Left hindlimb (tissue), 1 donor: ENCODE measurements around the gene MAP2K6.
A peak's percentile ranks its signal among the peaks of the same experiment; 100 is the strongest.

ENCODE experiments used
- DNase-seq: peaks from one replicate; pipeline ENCODE4 v3.0.0-alpha.2; 2018

Gene MAP2K6

DNA sequence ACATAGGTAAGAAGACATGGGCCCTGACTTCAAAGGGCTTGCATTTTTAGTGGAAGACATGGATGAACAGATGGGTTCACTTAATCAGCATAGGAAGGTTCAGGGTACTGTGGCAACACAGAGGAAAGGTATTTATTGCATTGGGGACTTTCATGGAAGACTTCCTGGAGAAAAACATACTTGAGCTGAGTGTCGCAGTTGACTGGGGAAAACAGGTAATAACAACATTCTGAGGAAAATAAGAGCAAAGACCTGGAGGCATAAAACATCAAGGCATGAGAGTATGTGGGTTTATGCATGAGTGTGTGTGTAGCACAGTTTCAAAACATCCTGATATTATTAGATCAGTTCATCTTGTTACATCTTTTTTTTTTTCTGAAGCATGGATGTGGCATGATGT lies 82.7 kb downstream of the MAP2K6 start:
- DNase-seq = no peak

- no peak for DNase-seq
Measured at GRCh38 chr17:69499318-69499717, 84.8 kb downstream of the MAP2K6 start.

DNA sequence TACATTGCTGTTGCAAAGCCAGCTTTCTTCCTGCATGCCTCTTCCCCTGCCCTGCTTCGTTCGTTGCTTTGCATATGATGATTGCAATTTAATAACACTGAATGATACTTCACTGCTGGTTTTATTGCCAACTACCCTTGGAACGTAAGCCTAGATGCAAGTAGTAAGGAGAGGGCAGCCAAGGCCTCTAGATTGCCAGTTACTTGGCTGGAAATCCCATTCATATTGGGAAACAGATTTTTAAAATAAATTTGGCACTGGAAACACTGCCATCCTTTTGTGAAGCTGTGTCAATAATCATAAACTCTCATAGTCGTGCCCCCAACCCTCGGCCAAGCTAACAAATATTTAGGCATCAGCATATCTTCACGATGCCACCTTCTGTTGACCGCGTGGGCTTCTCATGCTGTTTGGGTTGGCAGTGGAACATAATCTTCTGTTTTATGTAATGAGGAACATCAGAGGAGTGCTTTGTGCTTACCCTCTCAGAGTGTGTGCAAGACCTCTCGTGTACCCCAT lies 86.5 kb downstream of the MAP2K6 start:
- peak; percentile 56 for DNase-seq

DNA sequence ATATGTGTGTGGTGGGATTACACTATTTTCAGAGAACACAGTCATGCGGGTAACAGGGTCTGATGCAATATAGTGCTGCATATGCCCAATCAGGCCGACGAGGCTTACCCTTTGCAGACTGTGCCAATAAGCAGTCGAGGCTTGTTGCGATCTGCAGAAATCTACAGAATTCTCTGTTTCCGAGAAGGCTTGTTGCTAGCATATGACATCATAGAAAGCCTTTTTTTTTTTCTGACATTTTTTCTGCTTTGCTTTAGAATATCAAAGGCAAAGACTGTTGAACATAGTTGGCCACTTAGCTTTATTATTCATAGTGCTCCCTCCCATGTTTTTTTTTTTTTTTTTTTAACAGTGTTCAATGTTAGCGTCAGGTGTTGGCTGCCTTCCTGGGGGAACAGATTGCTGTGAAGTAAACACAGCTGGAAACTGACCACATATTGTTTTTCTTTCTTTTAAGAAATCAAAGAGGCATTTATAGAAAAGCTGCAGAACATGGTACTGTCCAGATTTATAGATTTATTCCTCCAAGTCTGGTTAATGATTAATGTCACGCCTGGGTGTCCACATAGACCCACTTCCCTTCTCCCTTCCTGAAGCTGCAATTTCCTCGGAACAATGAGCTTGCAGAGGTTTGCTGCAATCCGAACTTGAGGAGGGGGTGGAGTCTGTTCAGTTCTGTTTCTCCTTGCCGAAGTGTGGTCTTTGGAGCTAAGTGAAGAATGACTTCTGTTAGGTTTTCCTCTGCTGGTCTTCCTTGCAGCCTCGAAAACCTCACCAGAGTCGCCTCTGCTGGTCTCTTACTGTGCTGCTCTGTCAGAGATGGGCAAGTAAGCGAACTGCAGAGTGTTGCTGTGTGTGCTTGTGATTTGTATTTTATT lies 87.3 kb downstream of the MAP2K6 start:
- DNase-seq = peak; percentile 59

DNA sequence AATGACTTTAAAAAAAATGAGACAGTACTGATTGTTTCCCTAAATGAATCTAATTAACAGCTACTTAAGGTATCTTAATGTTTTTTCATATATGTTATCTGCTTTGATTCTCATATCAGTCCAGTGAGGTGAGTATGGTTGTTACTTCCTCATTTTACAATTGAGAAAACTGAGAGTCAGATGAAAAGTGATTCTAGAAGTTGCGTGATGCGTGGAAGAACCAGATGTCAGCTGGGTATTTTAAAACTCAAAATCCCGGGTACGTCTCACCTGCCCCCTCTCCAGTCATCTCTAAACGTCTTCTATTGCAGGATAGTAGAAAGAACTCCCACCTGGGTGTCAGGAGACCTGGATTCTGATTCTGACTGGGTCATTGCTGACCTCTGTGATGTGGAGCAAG lies 89.2 kb downstream of the MAP2K6 start:
- DNase-seq = no peak

DNA sequence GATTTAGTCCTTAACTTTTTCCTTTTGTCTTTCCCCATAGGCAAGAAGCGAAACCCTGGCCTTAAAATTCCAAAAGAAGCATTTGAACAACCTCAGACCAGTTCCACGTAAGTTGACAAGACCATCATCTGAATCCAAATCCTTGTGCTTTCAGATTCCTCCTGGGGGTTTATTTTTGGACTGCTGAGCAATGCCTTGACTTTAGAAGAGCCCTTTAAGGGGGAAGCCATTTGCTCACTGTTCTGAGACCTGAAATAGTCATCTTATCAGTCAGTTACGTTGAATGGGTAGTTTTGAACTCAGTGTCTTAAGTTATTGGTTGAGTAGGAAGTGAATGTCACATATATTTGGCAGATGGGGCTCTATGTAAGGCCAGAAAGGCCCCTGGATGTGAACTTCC lies 91.2 kb downstream of the MAP2K6 start:
- DNase-seq = no peak

DNA sequence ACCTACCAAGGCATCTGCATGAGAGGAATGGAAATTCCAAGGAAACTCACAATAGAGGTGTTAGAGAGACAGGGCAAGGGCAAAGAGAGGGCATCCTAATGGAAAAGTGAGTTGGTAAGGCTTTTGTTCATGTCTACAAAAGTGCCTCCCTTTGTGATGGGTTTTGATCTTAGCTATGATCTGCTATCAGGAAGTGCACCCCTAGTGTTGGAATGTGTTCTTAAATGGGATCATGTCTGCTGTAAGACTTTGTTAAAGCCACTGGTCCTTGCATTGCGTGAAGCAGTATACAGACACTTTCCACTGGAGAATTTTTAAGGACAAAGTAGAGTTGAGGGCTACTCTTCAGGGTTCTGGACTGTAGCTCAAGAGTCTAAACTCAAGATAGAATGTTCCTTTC lies 92.0 kb downstream of the MAP2K6 start:
- DNase-seq = no peak

DNA sequence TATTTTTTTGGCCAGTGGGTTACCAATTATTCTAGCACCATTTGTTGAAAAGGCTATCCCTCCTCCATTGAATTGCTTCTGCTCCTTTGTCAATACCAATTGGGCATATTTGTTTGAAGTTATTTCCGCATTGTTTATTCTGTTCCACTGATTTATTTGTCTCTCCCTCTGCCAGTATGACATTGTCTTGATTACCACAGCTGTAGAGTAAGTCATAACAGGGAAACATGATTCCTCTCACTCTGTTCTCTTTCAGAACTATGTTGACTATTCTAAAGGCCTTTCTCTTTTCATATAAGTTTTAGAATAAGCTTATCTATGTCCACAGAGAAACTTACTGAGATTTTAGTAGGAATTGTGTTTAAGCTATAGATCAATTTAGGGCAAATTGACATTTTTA lies 94.3 kb downstream of the MAP2K6 start:
- no peak for DNase-seq

- DNase-seq = no peak
Measured at GRCh38 chr17:69511250-69511649, 96.8 kb downstream of the MAP2K6 start.

DNA sequence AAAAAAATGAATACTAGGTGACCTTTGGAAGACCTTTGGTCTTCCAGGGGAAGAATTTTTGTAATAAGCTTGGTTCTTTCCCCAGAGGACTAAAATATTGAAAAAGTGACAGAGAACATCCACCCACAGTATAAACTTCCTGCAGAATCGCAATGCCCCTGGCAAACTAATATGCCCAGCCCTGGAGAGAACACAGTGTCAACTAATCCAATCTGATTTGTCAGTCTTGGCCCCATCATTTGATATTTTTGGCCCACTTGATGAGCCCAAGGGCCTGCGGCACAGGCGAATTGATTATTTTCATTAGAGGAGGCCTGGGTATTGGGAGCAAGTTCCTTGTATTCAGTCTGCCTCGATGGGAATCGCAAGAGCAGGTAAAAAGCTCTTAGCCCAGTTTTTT lies 98.4 kb downstream of the MAP2K6 start:
- no peak for DNase-seq

GRCh38 chr17:69516225-69516624 lies 101.7 kb downstream of the MAP2K6 start:
- DNase-seq = no peak

DNA sequence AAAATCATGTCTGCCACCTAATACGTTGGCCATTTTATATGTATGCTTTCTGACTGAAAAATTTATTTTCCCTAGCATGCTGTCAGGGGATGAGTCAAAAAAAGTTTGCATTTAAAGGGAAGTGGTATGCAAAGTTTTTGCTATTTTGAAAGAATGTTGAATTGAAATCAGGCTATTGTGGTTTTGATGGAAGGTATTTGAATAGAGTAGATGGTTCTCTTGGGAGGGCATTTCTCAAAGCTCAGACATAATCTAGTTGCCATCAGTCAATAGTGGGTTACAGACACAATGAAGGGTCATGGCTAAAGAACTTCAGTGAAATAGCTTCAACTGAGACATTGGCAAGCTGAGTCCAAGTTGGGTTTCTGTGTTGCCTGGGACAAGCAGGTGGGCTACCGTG lies 102.4 kb downstream of the MAP2K6 start:
- no peak for DNase-seq

- no peak for DNase-seq
Measured at GRCh38 chr17:69518951-69519350, 104.5 kb downstream of the MAP2K6 start.

DNA sequence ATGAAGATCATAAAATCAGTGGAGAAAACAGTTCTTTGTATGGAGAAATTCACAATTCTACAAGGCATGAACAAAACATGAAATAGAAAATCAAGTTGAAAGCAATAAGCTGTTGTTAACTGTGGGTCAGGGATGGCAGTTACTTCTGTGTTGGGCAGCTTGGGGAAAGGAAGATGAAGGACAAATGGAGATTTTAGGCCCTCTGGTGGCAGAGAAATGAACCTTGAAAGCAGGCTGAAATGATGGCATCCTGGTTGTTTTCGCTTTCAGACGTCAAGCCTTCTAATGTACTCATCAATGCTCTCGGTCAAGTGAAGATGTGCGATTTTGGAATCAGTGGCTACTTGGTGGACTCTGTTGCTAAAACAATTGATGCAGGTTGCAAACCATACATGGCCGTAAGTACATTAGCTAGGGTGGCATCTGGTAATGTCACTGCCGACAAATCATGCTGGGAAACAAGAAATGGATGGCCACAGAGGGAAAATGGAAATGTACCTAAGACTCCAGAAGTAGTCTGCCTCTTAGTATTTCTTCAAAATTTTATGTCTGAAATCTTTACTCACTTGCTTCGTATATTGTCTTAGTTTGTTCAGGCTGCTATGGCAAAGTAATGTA lies 108.9 kb downstream of the MAP2K6 start:
- no peak for DNase-seq

DNA sequence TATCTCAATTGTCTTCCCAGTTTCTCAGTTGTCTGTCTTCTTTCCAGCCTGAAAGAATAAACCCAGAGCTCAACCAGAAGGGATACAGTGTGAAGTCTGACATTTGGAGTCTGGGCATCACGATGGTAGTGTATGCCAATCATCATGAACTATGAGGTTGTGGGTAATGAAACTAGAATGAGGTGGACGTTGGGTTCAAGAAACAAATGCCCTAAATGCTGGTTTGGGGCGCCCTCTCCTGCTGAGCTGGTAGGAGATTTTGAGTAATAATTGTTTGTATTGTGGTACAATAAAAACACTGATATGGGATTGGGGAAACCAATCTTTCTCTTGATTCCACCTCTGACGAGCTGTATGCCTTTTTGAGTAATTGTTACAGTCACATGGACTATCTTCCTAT lies 110.4 kb downstream of the MAP2K6 start:
- no peak for DNase-seq

- peak; percentile 57 for DNase-seq
Measured at GRCh38 chr17:69525920-69526841, 111.7 kb downstream of the MAP2K6 start.

DNA sequence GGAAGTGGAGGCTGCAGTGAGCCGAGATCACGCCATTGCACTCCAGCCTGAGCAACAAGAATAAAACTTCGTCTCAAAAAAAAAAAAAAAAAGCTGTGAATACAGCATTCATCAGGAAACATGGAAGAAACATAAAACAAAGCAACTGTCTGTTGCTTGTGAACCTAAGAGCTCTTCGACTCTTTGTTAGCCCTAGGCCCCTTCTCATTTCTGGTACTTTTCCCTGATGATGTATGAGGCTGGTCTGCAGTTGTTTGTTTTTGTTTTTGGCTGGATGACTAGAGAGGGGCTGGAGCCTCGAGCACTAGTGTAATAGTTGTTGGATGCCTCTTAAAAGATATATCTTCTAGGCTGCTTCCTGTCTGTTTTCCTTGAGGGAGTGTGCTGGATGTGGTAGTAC lies 113.5 kb downstream of the MAP2K6 start:
- DNase-seq = no peak

- no peak for DNase-seq
Measured at GRCh38 chr17:69533481-69534234, 119.2 kb downstream of the MAP2K6 start.

- DNase-seq = no peak
Measured at GRCh38 chr17:69534235-69534621, 119.7 kb downstream of the MAP2K6 start.

DNA sequence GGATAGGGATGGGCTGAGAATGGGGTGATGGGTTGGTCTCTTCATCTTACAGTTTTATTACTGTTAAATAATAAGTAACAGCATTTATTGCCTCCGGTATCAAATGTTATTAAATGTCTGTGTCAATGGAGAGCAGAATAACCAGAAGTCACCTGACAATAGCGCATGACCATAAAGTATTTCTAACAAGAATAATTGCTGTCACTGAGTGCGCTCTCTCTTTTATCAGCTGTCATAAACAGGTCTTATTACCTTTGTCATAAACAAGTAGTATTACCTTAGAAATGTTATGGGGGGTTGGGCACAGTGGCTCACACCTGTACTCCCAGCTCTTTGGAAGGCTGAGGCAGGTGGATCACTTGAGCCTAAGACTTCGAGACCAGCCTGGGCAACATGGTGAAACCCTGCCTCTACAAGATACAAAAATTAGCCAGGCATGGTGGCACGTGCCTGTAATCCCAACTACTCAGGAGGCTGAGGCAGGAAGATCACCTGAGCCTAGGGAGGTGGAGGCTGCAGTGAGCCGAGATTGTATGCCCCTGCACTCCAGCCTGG lies 120.6 kb downstream of the MAP2K6 start:
- DNase-seq = no peak

DNA sequence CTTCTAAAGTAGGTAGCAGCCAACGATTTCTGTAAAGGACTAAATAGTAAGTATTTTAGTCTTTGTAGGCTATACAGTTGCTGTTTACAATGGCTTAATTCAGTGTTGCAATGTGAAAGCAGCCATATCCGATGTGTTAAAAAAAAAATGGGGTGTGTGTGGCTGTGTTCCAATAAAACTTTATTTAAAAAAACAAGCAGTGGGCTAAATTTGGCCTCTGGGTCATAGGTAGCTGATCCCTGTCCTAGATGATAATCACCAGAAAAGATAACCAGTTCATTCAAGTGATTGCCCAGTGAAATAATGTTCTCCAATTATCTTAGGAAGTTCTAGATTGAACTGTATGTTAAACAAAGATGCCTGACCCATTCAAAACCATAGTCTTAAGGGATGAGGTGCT lies 124.3 kb downstream of the MAP2K6 start:
- no peak for DNase-seq

DNA sequence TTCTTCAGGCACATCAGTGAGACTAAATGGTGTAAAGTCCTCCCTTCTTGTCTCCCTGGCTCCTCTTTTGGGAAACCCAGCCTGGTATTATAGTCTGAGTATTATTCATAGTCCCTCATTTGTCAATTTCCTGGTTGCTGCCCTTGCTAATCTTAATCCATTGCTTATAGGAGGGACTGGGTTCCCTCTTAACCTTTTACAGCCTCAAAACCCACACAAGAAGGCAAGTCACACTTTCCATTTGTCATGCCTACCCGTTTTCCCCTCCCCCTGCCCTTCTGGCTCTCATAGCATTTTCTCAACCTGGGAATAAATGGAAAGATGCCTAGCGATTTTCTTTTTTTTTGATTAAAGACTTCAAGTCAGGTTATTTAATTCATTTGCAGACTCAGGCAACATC lies 124.8 kb downstream of the MAP2K6 start:
- no peak for DNase-seq
